DOHH2 (cell line): ENCODE measurements around the gene KRT73.

Experiments
- CTCF ChIP-seq: fragments of 200-600 bp; sonication (generic); IDR thresholded peaks from one replicate; pipeline ENCODE4 v1.5.1; 2014; ENCODE audit warnings: antibody characterized with exemption, mild to moderate bottlenecking, low read depth, low read length; ENCODE audit not compliant: poor library complexity, severe bottlenecking
- EZH2phosphoT487 ChIP-seq: fragments of 200-600 bp; sonication (generic); IDR thresholded peaks from 2 replicates; pipeline ENCODE4 v1.6.1; 2017; ENCODE audit warnings: borderline replicate concordance, mild to moderate bottlenecking, antibody characterized with exemption, low read length, moderate library complexity, mixed read lengths

GRCh38 chr12:52598966-52599365, 19.4 kb downstream of the KRT73 start:
- TF ChIP-seq CTCF (no peak), EZH2phosphoT487 (no peak)
